Caco-2 (cell line): ENCODE measurements around the gene ERBB4. TPM values are rescaled to one million over a fixed set of nuclear protein-coding genes. Genes with fewer than 3 reads are reported as not detected.

Experiments used
- BruUV-seq: library from RNA; stranded (reverse); fragments of 400-500 nt; replicated peaks from 2 replicates; lab custom pipeline; 2021; lab: Mats Ljungman, UMichigan
- CTCF ChIA-PET: fragments of 300-600 bp; sonication (Branson Sonifier 250); formaldehyde crosslinking; loops from one replicate; lab custom pipeline; 2022; ENCODE audit warnings: antibody characterized with exemption; lab: Charles Lee
- POLR2A ChIA-PET: fragments of 300-600 bp; sonication (Branson Sonifier 250); formaldehyde crosslinking; loops from one replicate; lab custom pipeline; 2022; ENCODE audit warnings: antibody characterized with exemption; lab: Charles Lee
- DNase-seq, 2 experiments: peaks; one replicate each; pipeline versions ENCODE4 v3.0.0 to v3.0.0-alpha.2; 2020 to 2022
- H3K27me3 ChIP-seq: replicated peaks from 2 replicates; pipeline ENCODE4 v1.6.0; 2011; ENCODE audit warnings: low read length; ENCODE audit not compliant: control insufficient read depth, insufficient read depth
- H3K36me3 ChIP-seq: 2 replicates; pipeline ENCODE4 v1.5.1; 2011; ENCODE audit warnings: low read length; ENCODE audit not compliant: control insufficient read depth, insufficient read depth
- H3K4me1 ChIP-seq: fragments of 250-450 bp; sonication (Bioruptor Pico); 2 replicates; pipeline ENCODE4 v1.5.1; 2020; ENCODE audit warnings: mild to moderate bottlenecking
- H3K4me3 ChIP-seq: 2 replicates; pipeline ENCODE4 v1.5.1; 2011; ENCODE audit warnings: low read depth, mild to moderate bottlenecking, control low read depth, low read length
- H3K9me3 ChIP-seq: fragments of 250-450 bp; sonication (Bioruptor Pico); 2 replicates; pipeline ENCODE4 v1.5.1; 2020; ENCODE audit warnings: mild to moderate bottlenecking, moderate library complexity
- H3K27ac Mint-ChIP-seq: one replicate; pipeline ENCODE4 v1.8.0; 2022; ENCODE audit warnings: mixed read lengths; ENCODE audit not compliant: unreplicated experiment
- H3K27me3 Mint-ChIP-seq: one replicate; pipeline ENCODE4 v1.8.0; 2022; ENCODE audit warnings: mixed read lengths; ENCODE audit not compliant: insufficient read depth, unreplicated experiment
- H3K36me3 Mint-ChIP-seq: one replicate; pipeline ENCODE4 v1.8.0; 2022; ENCODE audit warnings: mild to moderate bottlenecking, mixed read lengths; ENCODE audit not compliant: insufficient read depth, unreplicated experiment
- H3K4me1 Mint-ChIP-seq: one replicate; pipeline ENCODE4 v1.8.0; 2022; ENCODE audit warnings: low read depth, mixed read lengths; ENCODE audit not compliant: unreplicated experiment
- H3K4me3 Mint-ChIP-seq: one replicate; pipeline ENCODE4 v1.8.0; 2022; ENCODE audit warnings: mild to moderate bottlenecking, moderate library complexity, mixed read lengths; ENCODE audit not compliant: unreplicated experiment
- H3K9me3 Mint-ChIP-seq: one replicate; pipeline ENCODE4 v1.8.0; 2022; ENCODE audit warnings: mixed read lengths; ENCODE audit not compliant: unreplicated experiment
- intact Hi-C: fragments of 100-400 bp; cut with micrococcal nuclease; formaldehyde crosslinking; loops from one replicate; pipeline ENCODE4 v1.10.0; 2022; ENCODE audit not compliant: unreplicated experiment
- total RNA-seq: library from RNA; stranded (reverse); gene quantifications from 2 replicates; pipeline ENCODE4 v1.2.3, GENCODE V29; 2022
- TF ChIP-seq, protein P1 (sequence below), 2 experiments: fragments of 200-600 bp in 1 of 2; IDR thresholded peaks; 1 replicate in 1 of 2; 2 replicates in 1 of 2; pipeline versions ENCODE4 v1.5.1 to v1.8.0; 2011 to 2022; ENCODE audit warnings: antibody characterized with exemption in 1 of 2, control low read depth in 1 of 2, inconsistent platforms in 1 of 2, low read depth in 1 of 2, low read length in 1 of 2, mild to moderate bottlenecking in 1 of 2, moderate library complexity in 1 of 2; ENCODE audit not compliant: insufficient read depth in 1 of 2, severe bottlenecking in 1 of 2, unreplicated experiment in 1 of 2

ERBB4 gene
- total RNA-seq, 1 experiment from 2014 or later, result not detected

DNA sequence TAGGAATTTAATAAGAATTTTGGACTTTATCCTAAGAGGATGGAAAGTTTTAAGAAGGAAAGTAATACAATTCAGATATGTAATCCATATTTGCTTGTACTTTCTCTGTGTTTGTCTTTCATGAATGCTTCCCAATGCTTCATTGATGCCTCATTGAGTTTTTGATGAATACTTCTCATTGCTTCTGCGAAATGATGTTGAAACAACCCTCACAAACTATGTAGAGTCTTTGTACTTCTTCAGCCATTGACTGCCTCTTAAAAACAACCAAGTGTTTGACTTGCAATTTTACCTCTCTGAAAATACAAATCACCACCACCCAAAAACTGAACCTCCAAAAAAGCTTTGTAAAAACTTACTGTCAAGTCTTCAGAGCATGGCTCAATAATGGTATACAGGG lies 424.1 kb downstream of the ERBB4 start:
- no peaks in the 10 kb centered on the region for H3K4me1 ChIP-seq
- Mint-ChIP-seq H3K4me1 (peaks cover under 1% of the 10 kb centered on the region), H3K9me3 (no peaks in the 10 kb centered on the region), H3K36me3 (no peaks in the 10 kb centered on the region), H3K4me3 (no peak overlapping the region), H3K27ac (no peak overlapping the region), H3K27me3 (no peaks in the 10 kb centered on the region)
- ChIA-PET POLR2A (no interaction called here), CTCF (no interaction called here)
- DNase-seq, result no peak
- no TSS peak for BruUV-seq
- H3K4me3 ChIP-seq, result no peak overlapping the region
- intact Hi-C loops, result no loop called here
- H3K36me3 ChIP-seq, result no peaks in the 10 kb centered on the region
- no peaks in the 10 kb centered on the region for H3K27me3 ChIP-seq
- TF ChIP-seq, protein P1, sequence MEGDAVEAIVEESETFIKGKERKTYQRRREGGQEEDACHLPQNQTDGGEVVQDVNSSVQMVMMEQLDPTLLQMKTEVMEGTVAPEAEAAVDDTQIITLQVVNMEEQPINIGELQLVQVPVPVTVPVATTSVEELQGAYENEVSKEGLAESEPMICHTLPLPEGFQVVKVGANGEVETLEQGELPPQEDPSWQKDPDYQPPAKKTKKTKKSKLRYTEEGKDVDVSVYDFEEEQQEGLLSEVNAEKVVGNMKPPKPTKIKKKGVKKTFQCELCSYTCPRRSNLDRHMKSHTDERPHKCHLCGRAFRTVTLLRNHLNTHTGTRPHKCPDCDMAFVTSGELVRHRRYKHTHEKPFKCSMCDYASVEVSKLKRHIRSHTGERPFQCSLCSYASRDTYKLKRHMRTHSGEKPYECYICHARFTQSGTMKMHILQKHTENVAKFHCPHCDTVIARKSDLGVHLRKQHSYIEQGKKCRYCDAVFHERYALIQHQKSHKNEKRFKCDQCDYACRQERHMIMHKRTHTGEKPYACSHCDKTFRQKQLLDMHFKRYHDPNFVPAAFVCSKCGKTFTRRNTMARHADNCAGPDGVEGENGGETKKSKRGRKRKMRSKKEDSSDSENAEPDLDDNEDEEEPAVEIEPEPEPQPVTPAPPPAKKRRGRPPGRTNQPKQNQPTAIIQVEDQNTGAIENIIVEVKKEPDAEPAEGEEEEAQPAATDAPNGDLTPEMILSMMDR (IDR thresholded peaks at IDR 0.05; ENCODE audit: insufficient read depth in 1 of 2, low read depth in 1 of 2, low read length in 1 of 2, severe bottlenecking in 1 of 2, unreplicated experiment in 1 of 2), result no peak
- H3K9me3 ChIP-seq, result no peaks in the 10 kb centered on the region

DNA sequence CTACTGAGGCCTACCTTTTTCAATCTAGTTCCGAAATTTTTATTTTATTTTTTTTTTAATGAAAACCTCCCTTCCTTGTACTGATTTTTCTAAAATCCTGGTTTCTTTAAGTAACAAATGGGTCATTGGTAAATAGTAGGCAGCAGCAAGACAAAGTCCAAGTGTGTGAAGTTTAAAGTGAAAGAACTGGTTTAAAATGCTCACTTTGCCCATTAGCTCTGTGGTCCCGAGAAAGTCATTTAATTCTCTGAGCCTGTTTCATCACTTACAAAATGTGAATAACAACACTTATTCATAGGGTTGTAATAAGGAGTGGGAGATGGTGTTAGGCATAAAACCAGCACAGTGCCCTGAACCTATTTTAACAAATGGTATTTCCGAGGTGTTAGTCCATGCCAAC lies 426.2 kb downstream of the ERBB4 start:
- no peak overlapping the region for H3K27ac Mint-ChIP-seq
- H3K36me3 Mint-ChIP-seq, result no peaks in the 10 kb centered on the region
- H3K27me3 Mint-ChIP-seq, result no peaks in the 10 kb centered on the region
- no peaks in the 10 kb centered on the region for H3K36me3 ChIP-seq
- H3K4me3 ChIP-seq, result no peak overlapping the region
- CTCF ChIA-PET, result no interaction called here
- H3K4me1 ChIP-seq, result no peaks in the 10 kb centered on the region
- no peak overlapping the region for H3K4me3 Mint-ChIP-seq
- POLR2A ChIA-PET, result no interaction called here
- no TSS peak for BruUV-seq
- DNase-seq, result no peak
- H3K9me3 ChIP-seq, result no peaks in the 10 kb centered on the region
- no peaks in the 10 kb centered on the region for H3K27me3 ChIP-seq
- TF ChIP-seq, protein P1 (IDR thresholded peaks at IDR 0.05; ENCODE audit: insufficient read depth in 1 of 2, low read depth in 1 of 2, low read length in 1 of 2, severe bottlenecking in 1 of 2, unreplicated experiment in 1 of 2), result no peak
- H3K4me1 Mint-ChIP-seq, result no peaks in the 10 kb centered on the region
- peaks cover 7% of the 10 kb centered on the region for H3K9me3 Mint-ChIP-seq
- intact Hi-C loops, result no loop called here

- peaks cover 5% of the 10 kb centered on the region for H3K36me3 Mint-ChIP-seq
- H3K4me1 ChIP-seq, result no peaks in the 10 kb centered on the region
- CTCF ChIA-PET, result no interaction called here
- no peak for DNase-seq
- H3K9me3 Mint-ChIP-seq, result peaks cover 7% of the 10 kb centered on the region
- intact Hi-C loops, result no loop called here
- H3K27ac Mint-ChIP-seq, result no peak overlapping the region
- no peak overlapping the region for H3K4me3 ChIP-seq
- H3K36me3 ChIP-seq, result no peaks in the 10 kb centered on the region
- no peaks in the 10 kb centered on the region for H3K27me3 Mint-ChIP-seq
- BruUV-seq, result no TSS peak
- no peak overlapping the region for H3K4me3 Mint-ChIP-seq
- POLR2A ChIA-PET, result no interaction called here
- H3K9me3 ChIP-seq, result peaks cover 9% of the 10 kb centered on the region
- no peaks in the 10 kb centered on the region for H3K4me1 Mint-ChIP-seq
- TF ChIP-seq, protein P1 (IDR thresholded peaks at IDR 0.05; ENCODE audit: insufficient read depth in 1 of 2, low read depth in 1 of 2, low read length in 1 of 2, severe bottlenecking in 1 of 2, unreplicated experiment in 1 of 2), result no peak
- H3K27me3 ChIP-seq, result no peaks in the 10 kb centered on the region
Measured at GRCh38 chr2:212109792-212110680, 428.6 kb downstream of the ERBB4 start.
